ENCODE results near the gene SLC10A6. TPM values are rescaled to one million over a fixed set of nuclear protein-coding genes. Genes with fewer than 3 reads are reported as not detected.

SLC10A6 gene
- total RNA-seq, 1 donor from 2014 or later = 0.69 TPM

GRCh38 chr4:86816501-86817273, 32.5 kb downstream of the SLC10A6 start:
- no peaks in the 10 kb centered on the region for H3K27me3 ChIP-seq (ENCODE audit: low read depth)
- H3K36me3 ChIP-seq = peaks cover 11% of the 10 kb centered on the region
- H3K4me1 ChIP-seq = no peaks in the 10 kb centered on the region
- intact Hi-C loops (cut with micrococcal nuclease) = no loop called here
- H3K4me3 ChIP-seq = no peak overlapping the region
- peak; percentile 30 for DNase-seq
- H3K9me3 ChIP-seq (replicated peaks) = peaks cover 17% of the 10 kb centered on the region
- H3K27ac ChIP-seq (replicated peaks) = peak overlapping the region; percentile 53
- no peak for TF ChIP-seq CTCF (IDR thresholded peaks at IDR 0.05; ENCODE audit: borderline replicate concordance)

GRCh38 chr4:86815653-86816052, 33.5 kb downstream of the SLC10A6 start:
- intact Hi-C loops (cut with micrococcal nuclease) = no loop called here
- no peak overlapping the region for H3K4me3 ChIP-seq

GRCh38 chr4:86810847-86811246, 38.3 kb downstream of the SLC10A6 start:
- Histone ChIP-seq H3K36me3 (peaks cover 29% of the 10 kb centered on the region), H3K27ac (replicated peaks) (no peak overlapping the region), H3K27me3 (ENCODE audit: low read depth) (no peaks in the 10 kb centered on the region), H3K4me3 (no peak overlapping the region), H3K9me3 (replicated peaks) (peaks cover 10% of the 10 kb centered on the region), H3K4me1 (no peaks in the 10 kb centered on the region)
- intact Hi-C loops (cut with micrococcal nuclease) = no loop called here
- no peak for DNase-seq
- no peak for TF ChIP-seq CTCF (IDR thresholded peaks at IDR 0.05; ENCODE audit: borderline replicate concordance)

More at GRCh38 chr4:86815653-86816052, 33.5 kb downstream of the SLC10A6 start:
- TF ChIP-seq CTCF (IDR thresholded peaks at IDR 0.05; ENCODE audit: borderline replicate concordance) = no peak
- H3K36me3 ChIP-seq = peaks cover 18% of the 10 kb centered on the region
- peaks cover 17% of the 10 kb centered on the region for H3K9me3 ChIP-seq (replicated peaks)
- peak overlapping the region; percentile 53 for H3K27ac ChIP-seq (replicated peaks)
- H3K27me3 ChIP-seq (ENCODE audit: low read depth) = no peaks in the 10 kb centered on the region
- DNase-seq = no peak
- H3K4me1 ChIP-seq = no peaks in the 10 kb centered on the region

- peaks cover 29% of the 10 kb centered on the region for H3K36me3 ChIP-seq
- no peak overlapping the region for H3K4me3 ChIP-seq
- intact Hi-C loops (cut with micrococcal nuclease) = no loop called here
- no peak for DNase-seq
- H3K9me3 ChIP-seq (replicated peaks) = no peaks in the 10 kb centered on the region
- no peaks in the 10 kb centered on the region for H3K4me1 ChIP-seq
- no peak overlapping the region for H3K27ac ChIP-seq (replicated peaks)
- TF ChIP-seq CTCF (IDR thresholded peaks at IDR 0.05; ENCODE audit: borderline replicate concordance) = no peak
- H3K27me3 ChIP-seq (ENCODE audit: low read depth) = no peaks in the 10 kb centered on the region
These were observed 39.4 kb downstream of the SLC10A6 start for GRCh38 chr4:86809809-86810208.

GRCh38 chr4:86791126-86791525, 58.1 kb downstream of the SLC10A6 start:
- intact Hi-C loops (cut with micrococcal nuclease) = no loop called here
- H3K36me3 ChIP-seq = peaks cover 4% of the 10 kb centered on the region
- no peak for DNase-seq
- H3K9me3 ChIP-seq (replicated peaks) = peaks cover 15% of the 10 kb centered on the region
- H3K4me3 ChIP-seq = no peak overlapping the region
- H3K27ac ChIP-seq (replicated peaks) = no peak overlapping the region
- H3K27me3 ChIP-seq (ENCODE audit: low read depth) = no peaks in the 10 kb centered on the region
- peak; percentile 17 for TF ChIP-seq CTCF (IDR thresholded peaks at IDR 0.05; ENCODE audit: borderline replicate concordance)
- no peaks in the 10 kb centered on the region for H3K4me1 ChIP-seq
